GM19193 (cell line): ENCODE results near the gene TBC1D1.

Source experiments
- POLR2A ChIP-seq: IDR thresholded peaks from 4 replicates; pipeline ENCODE4 v1.6.1; 2011; ENCODE audit not compliant: insufficient read depth, insufficient read length; ENCODE audit errors: extremely low read depth

TBC1D1 gene

DNA sequence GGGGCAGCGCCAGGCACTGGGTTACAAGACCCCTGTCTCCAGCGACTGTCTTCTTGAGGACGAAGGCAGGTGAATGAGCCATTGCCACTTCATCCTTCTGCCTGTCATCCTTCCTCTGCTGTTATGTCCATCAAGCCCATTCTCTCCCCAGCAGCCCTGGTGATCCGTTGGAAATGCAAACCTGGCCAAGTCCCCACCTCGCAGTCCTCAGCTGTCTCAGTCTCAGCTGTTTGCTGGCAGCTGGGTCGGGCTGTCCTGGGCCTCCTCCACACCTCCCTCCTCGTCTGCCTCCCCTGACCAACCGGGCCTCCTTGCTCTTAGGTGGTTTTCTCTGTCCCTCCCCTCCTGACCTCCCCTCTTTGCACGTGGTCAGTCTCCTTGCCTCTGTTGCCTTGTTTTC, 107.3 kb downstream of the TBC1D1 start:
- TF ChIP-seq POLR2A: no peak

DNA sequence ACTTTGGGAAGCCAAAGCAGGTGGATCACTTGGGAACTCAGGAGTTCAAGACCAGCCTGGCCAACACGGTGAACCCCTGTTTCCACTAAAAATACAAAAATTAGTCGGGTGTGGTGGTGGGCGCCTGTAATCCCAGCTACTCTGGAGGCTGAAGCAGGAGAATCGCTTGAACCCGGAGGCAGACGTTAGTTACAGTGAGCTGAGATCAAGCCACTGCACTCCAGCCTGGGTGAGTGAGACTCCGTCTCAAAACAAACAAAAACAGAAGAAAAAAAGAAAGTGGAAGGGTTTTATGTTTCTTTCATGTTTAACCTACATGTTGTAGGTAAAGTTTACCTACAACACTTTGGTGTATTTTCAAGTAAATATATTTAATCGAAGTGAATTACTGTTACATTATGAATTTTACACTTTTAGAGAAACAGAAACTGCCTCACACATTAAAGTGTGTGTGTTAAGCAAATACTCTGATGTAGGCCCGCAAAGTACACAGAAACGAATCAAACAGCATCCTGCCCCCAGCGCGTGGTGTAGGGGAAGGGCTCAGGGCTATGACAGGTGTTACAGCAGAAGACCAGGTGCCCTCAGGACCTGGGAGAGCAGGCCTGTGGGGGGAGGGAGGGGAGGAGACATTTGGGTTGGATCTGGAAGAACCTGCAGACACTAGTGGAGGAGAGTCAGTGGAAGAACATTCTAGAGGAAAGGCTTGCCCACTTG, 108.3 kb downstream of the TBC1D1 start:
- TF ChIP-seq POLR2A: no peak

DNA sequence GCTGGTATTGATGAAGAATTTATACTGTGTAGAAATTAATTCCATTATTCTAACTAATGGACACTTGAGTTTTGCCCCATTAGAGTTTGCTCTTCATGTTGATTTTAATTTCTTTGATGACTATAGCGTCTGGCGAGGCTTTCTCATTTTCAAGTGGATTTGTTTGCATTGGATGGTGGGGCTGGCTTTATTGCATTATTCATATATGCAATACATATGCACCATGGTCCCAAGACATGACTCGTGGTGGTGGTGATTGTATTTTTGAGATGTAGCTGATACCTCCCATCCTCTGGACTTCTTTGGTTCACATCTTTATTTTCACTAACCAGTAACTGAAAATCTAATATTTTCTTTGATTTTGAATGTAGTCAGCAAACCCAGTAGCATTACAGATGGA, 109.1 kb downstream of the TBC1D1 start:
- TF ChIP-seq POLR2A: no peak

DNA sequence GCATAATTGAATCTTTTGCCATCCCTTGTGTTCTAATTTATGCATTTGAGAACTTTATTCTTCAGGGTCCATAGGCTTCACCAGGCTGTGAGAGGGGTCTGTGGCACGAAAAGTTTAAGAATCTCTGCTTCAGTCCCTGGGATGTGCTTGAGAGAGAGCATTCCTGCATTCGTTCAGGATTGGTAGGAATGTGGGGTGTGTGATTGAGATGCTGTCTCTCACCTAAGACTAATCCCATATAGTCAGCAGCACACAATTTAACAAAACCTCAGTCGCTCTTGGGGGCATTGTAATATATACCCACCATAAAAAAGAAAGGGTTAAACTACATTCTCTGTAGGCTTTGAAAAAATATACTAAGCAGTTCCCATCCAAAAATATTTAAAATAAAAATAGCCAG, 111.0 kb downstream of the TBC1D1 start:
- no peak for TF ChIP-seq POLR2A

DNA sequence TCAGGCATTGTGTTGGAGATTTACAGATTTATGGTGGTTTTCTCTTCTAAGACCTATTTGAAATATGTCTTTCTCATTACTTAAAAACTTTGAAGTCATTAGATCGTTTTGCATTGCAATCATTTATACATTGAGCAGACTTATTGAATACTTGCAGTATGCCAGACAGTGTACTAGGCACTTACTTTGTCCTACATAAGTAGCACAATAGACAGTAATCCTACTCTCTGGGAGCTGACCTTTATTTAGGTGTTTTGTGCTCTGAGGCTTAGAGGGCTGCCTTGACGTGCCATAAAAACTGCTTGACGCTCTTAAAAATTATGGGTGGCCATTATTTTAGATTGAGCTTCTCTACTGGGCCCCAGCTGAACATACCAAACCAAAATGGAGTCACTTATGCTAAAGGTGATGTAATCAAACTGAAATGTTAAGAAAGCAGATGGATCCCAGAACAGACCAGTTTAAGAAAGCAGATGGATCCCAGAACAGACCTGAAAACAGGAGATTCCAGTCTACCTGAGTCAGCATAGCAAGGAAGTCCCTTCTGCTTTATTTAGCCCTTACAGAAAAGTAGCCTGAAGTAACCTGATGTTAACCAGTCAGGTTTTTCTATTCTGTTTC, 111.7 kb downstream of the TBC1D1 start:
- TF ChIP-seq POLR2A: no peak

DNA sequence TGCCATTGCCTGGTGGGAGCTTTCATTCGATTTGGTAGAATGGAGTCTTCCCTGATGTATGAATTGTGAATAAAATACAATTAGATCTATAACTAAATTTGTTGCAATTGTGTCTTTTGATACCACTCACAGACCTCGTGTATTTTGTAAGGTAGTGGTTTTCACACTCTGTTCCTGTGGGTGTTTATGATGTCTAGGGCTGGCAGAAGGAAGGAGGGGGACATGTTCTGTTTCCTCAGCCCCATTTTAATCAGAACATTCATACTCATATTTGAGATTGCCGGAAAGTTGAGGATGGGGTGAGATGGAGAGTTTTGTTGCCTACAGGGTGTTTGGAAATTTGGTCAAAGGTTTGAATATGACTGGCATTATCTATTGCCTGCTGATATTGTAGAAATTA, 112.2 kb downstream of the TBC1D1 start:
- TF ChIP-seq POLR2A: no peak

DNA sequence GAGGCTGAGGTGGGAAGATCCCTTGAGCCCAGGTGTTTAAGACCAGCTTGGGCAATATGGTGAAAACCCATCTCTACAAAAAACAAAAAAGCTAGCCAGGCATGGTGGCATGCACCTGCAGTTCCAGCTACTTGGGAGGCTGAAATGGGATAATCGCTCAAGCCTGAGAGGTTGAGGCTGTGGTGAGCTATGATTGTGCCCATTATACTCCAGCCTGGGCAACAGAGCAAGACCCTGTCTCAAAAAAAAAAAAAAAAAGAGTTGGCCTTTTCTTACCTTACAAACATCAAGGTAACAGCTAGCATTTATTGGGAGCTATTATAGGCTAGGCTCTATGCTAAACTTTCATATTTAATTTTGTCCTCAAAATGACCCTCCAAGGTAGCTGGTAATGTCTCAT, 112.7 kb downstream of the TBC1D1 start:
- no peak for TF ChIP-seq POLR2A

DNA sequence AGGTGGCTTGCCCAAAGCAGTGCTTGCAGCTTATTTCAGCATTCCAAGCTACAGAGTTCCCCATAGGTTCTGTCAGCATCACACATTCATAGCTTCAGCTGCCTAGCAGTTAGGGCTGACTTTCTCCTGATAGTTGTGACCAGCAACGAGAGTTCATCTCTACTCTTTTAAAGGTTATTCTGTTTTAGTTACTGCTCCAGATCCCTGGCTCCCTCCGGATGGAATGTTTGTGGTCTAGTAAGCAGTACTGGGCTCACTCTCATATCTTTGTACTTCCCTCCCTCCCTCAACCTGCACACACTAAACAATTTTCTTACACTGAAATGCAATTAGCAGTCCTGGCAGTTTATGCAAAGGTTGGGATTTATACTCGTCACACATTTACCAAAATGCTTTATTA, 113.2 kb downstream of the TBC1D1 start:
- no peak for TF ChIP-seq POLR2A

DNA sequence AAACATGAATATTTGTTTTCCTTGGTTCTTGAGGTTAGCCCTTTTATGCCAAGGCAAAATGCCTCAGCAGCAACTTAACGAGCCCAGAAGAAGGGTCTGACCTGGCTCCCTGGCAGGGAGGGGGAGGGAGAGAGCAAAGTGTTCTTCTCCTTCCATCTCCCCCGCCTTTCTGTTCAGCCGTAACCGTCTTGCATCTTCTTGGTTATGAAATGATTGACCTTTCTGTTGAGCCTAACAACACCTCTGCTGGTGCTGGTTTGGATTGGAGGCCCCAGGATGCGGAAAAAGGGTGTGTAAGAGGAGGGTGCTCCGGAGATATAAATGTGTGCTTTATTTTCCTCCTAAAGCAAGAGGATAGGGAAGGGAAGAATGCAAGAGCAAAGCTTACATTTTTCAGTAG, 114.0 kb downstream of the TBC1D1 start:
- TF ChIP-seq POLR2A: no peak

DNA sequence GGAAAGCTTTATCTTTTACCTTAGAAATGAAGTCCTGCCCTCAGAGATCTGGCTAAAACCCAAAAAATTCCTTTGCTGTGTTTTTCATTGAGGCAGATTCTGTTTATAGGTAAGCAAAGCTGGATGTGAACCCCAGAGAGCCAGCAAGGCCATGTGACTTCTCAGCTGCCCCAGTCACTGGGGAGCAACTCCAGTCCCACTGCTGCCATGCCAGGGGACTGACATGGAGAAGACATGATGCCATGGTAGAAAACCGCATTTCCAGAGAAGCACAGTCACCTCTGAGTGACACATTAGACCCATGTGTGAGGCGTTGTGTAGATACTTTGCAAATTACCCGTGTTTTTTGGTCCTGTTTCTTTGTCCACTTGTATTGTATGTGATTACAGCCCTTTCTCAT, 114.8 kb downstream of the TBC1D1 start:
- TF ChIP-seq POLR2A: no peak

DNA sequence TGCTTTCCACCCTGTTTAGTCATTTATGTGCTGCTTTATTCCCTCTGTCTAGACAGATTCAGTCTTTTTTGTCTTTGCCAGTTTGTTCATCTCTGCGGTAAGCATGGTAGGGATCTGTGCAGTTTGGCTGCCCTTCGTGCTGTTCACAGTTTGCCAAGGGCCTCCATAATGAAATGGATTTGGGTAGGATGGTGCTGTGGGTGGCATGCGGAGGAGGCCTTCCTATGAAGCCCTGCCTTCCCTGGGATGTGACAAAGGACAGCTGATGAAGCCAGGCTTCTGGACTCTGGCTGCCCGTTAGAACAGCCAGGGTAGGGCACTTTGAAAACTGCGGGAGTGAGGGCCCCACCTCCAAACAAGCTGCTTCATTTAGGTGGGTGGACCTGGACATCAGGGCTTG, 116.8 kb downstream of the TBC1D1 start:
- no peak for TF ChIP-seq POLR2A

DNA sequence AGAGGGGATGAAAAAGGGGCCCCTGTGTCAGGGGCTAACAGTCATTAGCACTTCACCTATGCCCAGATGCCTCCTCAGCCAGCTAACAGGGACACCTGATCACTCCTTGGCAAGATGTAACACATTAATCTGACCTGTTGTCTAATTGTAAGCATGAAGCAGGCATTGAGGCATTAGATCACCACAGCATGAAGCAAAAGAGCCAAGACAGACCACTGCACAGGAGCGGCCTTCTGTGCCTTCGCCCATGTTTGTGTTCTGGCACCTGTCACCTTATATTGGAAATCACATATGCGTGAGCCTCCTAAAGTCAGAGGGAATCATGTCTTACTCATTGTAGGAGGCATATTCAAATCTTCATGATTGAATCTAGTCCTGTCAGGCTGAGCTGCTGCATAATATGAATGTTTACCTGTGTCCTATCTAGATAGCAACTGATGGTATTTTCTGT, 117.7 kb downstream of the TBC1D1 start:
- TF ChIP-seq POLR2A: no peak

DNA sequence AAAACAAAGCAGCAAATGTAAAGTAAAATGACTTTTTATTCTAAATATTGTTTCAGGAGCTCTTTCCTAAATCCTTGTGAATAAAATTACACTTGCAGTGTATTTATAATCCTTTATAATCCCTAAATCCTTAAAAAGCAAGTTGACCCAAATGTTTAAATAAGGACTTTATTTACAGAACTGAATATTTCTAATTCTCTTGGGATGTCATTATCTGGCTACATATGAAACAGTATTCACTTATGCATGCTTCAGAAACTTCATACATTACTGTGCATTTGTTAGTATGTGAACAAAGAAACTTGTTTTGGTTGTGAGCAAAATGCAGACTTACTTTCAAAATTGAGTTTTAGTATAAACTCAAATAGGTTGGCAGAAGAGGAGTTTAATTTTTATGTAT, 118.5 kb downstream of the TBC1D1 start:
- TF ChIP-seq POLR2A: no peak

DNA sequence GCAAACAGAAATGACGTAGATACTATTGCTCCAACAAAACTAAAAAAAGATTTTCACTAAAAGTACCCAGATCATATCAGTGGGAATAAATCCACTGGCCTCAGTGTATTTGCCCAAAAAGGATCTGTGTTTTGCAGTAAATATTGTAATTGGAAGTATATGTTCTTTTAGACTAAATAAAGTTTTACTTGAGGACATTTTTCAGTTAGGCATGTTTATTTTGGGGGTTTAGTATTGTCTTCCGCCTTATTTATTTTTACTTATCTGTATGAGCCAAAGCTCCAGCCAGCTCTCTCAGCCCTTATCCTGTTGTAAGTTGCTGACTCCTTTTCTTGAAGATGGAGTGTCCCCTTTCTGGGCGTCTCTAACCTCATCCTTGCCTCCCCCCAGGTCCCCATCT, 119.1 kb downstream of the TBC1D1 start:
- no peak for TF ChIP-seq POLR2A

DNA sequence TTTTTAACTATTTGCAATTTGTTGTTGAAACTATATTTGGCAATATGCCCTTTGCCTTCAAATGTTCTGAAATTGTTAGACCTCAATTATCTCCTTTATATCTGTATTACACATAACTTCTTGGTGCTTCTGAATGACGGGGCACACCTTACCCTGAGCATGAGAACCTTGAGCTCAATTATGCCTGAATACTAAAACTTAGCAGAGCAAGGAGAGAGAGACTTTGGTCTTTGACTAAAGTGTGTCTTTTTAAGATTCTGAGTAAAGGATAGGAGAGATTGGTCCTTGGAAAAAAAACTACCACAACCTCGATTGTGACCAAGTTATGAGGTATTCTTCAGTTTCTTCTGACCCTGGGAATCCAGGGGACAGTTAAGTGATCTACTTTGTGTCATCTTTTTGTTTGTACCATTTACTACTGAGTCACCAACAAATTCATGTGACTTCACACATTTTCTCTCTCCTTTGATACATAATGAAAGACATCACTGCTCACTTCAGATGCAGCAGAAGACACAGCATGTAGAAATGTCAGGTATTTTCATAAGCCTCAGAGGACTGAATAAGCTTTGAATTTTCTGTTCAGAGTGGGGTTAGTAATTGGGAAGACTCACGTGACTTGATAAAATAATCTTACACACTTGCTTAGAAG, 120.8 kb downstream of the TBC1D1 start:
- TF ChIP-seq POLR2A: no peak
